Transverse colon (tissue), 3 donors: ENCODE results near the gene ERVW-1.

Experiments
- POLR2A ChIP-seq: fragments of 450-650 bp; IDR thresholded peaks from one replicate; pipeline ENCODE4 v1.6.1; 2016; ENCODE audit warnings: antibody characterized with exemption, mild to moderate bottlenecking, moderate library complexity
- TF ChIP-seq, protein P1 (sequence below), 5 experiments: fragments of 200-600 bp in 3 of 5; fragments of 450-650 bp in 2 of 5; sonication (generic) in 3 of 5; IDR thresholded peaks; 1 replicate in 2 of 5; 2 replicates in 3 of 5; pipeline ENCODE4 v1.5.1; 2016 to 2017; ENCODE audit warnings: antibody characterized with exemption in 5 of 5, inconsistent platforms in 3 of 5, mild to moderate bottlenecking in 2 of 5, moderate library complexity in 1 of 5

DNA sequence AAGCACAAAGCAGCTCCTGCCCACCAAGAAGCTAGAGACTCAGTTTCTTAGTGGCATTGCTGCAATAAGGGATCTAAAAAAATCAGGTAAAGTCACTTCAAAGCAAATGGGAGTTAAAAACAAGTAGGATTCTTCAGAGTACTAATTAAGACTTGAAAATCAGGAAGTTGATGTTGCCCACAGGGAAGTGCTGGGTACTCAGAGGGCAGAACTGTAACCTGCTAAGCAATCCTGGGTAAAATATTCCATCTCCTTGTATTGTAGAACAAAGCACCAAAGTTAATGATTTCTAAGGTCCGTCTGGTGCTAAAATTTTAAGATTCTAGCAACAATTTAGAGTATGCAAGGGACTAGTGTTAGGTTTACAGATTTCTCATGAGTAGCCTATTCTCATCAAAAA lies 42.3 kb upstream of the ERVW-1 start:
- TF ChIP-seq, protein P1, sequence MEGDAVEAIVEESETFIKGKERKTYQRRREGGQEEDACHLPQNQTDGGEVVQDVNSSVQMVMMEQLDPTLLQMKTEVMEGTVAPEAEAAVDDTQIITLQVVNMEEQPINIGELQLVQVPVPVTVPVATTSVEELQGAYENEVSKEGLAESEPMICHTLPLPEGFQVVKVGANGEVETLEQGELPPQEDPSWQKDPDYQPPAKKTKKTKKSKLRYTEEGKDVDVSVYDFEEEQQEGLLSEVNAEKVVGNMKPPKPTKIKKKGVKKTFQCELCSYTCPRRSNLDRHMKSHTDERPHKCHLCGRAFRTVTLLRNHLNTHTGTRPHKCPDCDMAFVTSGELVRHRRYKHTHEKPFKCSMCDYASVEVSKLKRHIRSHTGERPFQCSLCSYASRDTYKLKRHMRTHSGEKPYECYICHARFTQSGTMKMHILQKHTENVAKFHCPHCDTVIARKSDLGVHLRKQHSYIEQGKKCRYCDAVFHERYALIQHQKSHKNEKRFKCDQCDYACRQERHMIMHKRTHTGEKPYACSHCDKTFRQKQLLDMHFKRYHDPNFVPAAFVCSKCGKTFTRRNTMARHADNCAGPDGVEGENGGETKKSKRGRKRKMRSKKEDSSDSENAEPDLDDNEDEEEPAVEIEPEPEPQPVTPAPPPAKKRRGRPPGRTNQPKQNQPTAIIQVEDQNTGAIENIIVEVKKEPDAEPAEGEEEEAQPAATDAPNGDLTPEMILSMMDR (IDR thresholded peaks at IDR 0.05): no peak
- no peak for TF ChIP-seq POLR2A
